SKM-1 (cell line): ENCODE data around the gene CCR8.
A peak's percentile ranks its signal among the peaks of the same experiment; 100 is the strongest.
"Not testable (repeated sequence)": the region's sequence is repeated elsewhere in the genome, so short reads cannot be mapped to it uniquely, and the experiment has no call there.

Experiments used
- DNase-seq: peaks from one replicate; lab custom pipeline; 2025; ENCODE audit not compliant: unreplicated experiment; lab: John Stamatoyannopoulos, UW

The CCR8 gene

GRCh38 chr3:39347586-39347876 lies 18.0 kb downstream of the CCR8 start:
- no peak for DNase-seq

GRCh38 chr3:39349080-39349479 lies 19.6 kb downstream of the CCR8 start:
- DNase-seq = no peak

- no peak for DNase-seq
These were observed 21.2 kb downstream of the CCR8 start for GRCh38 chr3:39350714-39351113.

- not testable (repeated sequence) for DNase-seq
These were observed 21.6 kb downstream of the CCR8 start for GRCh38 chr3:39351134-39351533.

GRCh38 chr3:39353168-39353927 lies 23.8 kb downstream of the CCR8 start:
- not testable (repeated sequence) for DNase-seq

GRCh38 chr3:39358333-39358732 lies 28.8 kb downstream of the CCR8 start:
- DNase-seq = no peak

- peak; percentile 31 for DNase-seq
These were observed 31.9 kb downstream of the CCR8 start for GRCh38 chr3:39361252-39361927.

GRCh38 chr3:39362192-39362591 lies 32.7 kb downstream of the CCR8 start:
- no peak for DNase-seq

GRCh38 chr3:39362812-39363211 lies 33.3 kb downstream of the CCR8 start:
- DNase-seq = no peak

- not testable (repeated sequence) for DNase-seq
These were observed 40.9 kb downstream of the CCR8 start for GRCh38 chr3:39370450-39370849.

- DNase-seq = no peak
These were observed 43.3 kb downstream of the CCR8 start for GRCh38 chr3:39372833-39373232.

- DNase-seq = no peak
These were observed 47.6 kb downstream of the CCR8 start for GRCh38 chr3:39376959-39377634.

GRCh38 chr3:39378088-39378487 lies 48.6 kb downstream of the CCR8 start:
- no peak for DNase-seq

- DNase-seq = no peak
These were observed 49.7 kb downstream of the CCR8 start for GRCh38 chr3:39378957-39379777.

- no peak for DNase-seq
These were observed 50.3 kb downstream of the CCR8 start for GRCh38 chr3:39379778-39380155.

GRCh38 chr3:39381432-39381831 lies 51.9 kb downstream of the CCR8 start:
- no peak for DNase-seq
